K562 (cell line): ENCODE measurements around the gene TCF4. TPM values are rescaled to one million over a fixed set of nuclear protein-coding genes. Genes with fewer than 3 reads are reported as not detected.
A peak's percentile ranks its signal among the peaks of the same experiment; 100 is the strongest.

Source experiments
- CBX5 ChIP-seq: IDR thresholded peaks from 2 replicates; pipeline ENCODE4 v1.6.1; 2014; ENCODE audit warnings: low read depth, borderline replicate concordance
- CHD1 ChIP-seq: fragments of 200-600 bp; sonication (generic); IDR thresholded peaks from one replicate; pipeline ENCODE4 v1.6.1; 2012; ENCODE audit warnings: mild to moderate bottlenecking, moderate library complexity, low read length, inconsistent platforms
- JUNB ChIP-seq: fragments of 450-650 bp; formaldehyde crosslinking; conservative IDR thresholded peaks from 2 replicates; pipeline ENCODE4 v1.4.0; 2020; ENCODE audit warnings: mild to moderate bottlenecking
- KDM1A ChIP-seq, 2 experiments: fragments of 450-650 bp; IDR thresholded peaks; 2 replicates each; pipeline ENCODE4 v1.6.1; 2016; ENCODE audit warnings: mild to moderate bottlenecking in 2 of 2
- KDM4B ChIP-seq, 2 experiments: fragments of 450-650 bp in 1 of 2; sonication (generic) in 1 of 2; IDR thresholded peaks; 2 replicates each; pipeline ENCODE4 v1.6.1; 2016 to 2017; ENCODE audit warnings: borderline replicate concordance in 2 of 2, antibody characterized with exemption in 1 of 2, low read depth in 1 of 2, mild to moderate bottlenecking in 1 of 2
- MEIS2 ChIP-seq: fragments of 450-650 bp; IDR thresholded peaks from 2 replicates; pipeline ENCODE4 v1.6.1; 2014; ENCODE audit warnings: mild to moderate bottlenecking; ENCODE audit not compliant: partially characterized antibody
- MYNN ChIP-seq, 2 experiments: sonication (generic); formaldehyde crosslinking in 1 of 2; IDR thresholded peaks; 2 replicates each; pipeline versions ENCODE4 v1.5.0 to v1.6.1; 2016 to 2020; ENCODE audit warnings: antibody characterized with exemption in 1 of 2, missing genetic modification reagents in 1 of 2
- NFATC3 ChIP-seq: fragments of 450-650 bp; IDR thresholded peaks from 2 replicates; pipeline ENCODE4 v1.6.1; 2017; ENCODE audit warnings: mild to moderate bottlenecking
- OTX1 ChIP-seq: fragments of 450-650 bp; formaldehyde crosslinking; IDR thresholded peaks from 2 replicates; pipeline ENCODE4 v1.4.0; 2022; ENCODE audit warnings: mild to moderate bottlenecking
- RBM22 ChIP-seq: fragments of 200-400 bp; formaldehyde crosslinking; IDR thresholded peaks from 2 replicates; pipeline ENCODE4 v1.6.1; 2018; ENCODE audit warnings: low read length, low read depth; ENCODE audit not compliant: poor library complexity, severe bottlenecking
- SETDB1 ChIP-seq: IDR thresholded peaks from one replicate; pipeline ENCODE4 v1.6.1; 2012; ENCODE audit warnings: low read length, control low read depth, inconsistent platforms
- SLC30A9 ChIP-seq: fragments of 250-450 bp; sonication (Bioruptor Pico); IDR thresholded peaks from 2 replicates; pipeline ENCODE4 v1.8.0; 2022; ENCODE audit warnings: mild to moderate bottlenecking, moderate library complexity
- SMAD3 ChIP-seq: fragments of 450-650 bp; formaldehyde crosslinking; conservative IDR thresholded peaks from 2 replicates; pipeline ENCODE4 v1.4.0; 2020; ENCODE audit warnings: mild to moderate bottlenecking
- SP2 ChIP-seq: IDR thresholded peaks from 2 replicates; pipeline ENCODE4 v1.6.1; 2011; ENCODE audit warnings: mild to moderate bottlenecking, low read depth, low read length, moderate library complexity; ENCODE audit not compliant: poor library complexity, severe bottlenecking; ENCODE audit errors: extremely low read depth
- TBL1XR1 ChIP-seq, 2 experiments: IDR thresholded peaks; 2 replicates each; pipeline ENCODE4 v1.6.1; 2012; ENCODE audit warnings: improper control_type of control experiment in 2 of 2, low read length in 2 of 2, mild to moderate bottlenecking in 1 of 2
- TGIF2 ChIP-seq: sonication (generic); formaldehyde crosslinking; IDR thresholded peaks from 2 replicates; pipeline ENCODE4 v1.8.1; 2022; ENCODE audit warnings: mild to moderate bottlenecking, missing genetic modification reagents, moderate library complexity
- TRIM24 ChIP-seq, 2 experiments: fragments of 450-650 bp; IDR thresholded peaks; 2 replicates each; pipeline ENCODE4 v1.6.1; 2016
- U2AF2 ChIP-seq: fragments of 200-400 bp; formaldehyde crosslinking; optimal IDR thresholded peaks from 2 replicates; pipeline ENCODE3; 2017; ENCODE audit warnings: low read depth, mild to moderate bottlenecking, low read length
- WHSC1 ChIP-seq: IDR thresholded peaks from one replicate; pipeline ENCODE4 v1.6.1; 2012; ENCODE audit warnings: low read length, control low read depth, inconsistent platforms
- ZNF263 ChIP-seq: sonication (generic); formaldehyde crosslinking; IDR thresholded peaks from 2 replicates; pipeline ENCODE4 v1.8.0; 2022; ENCODE audit warnings: mild to moderate bottlenecking, missing genetic modification reagents, borderline replicate concordance
- ZNF41 ChIP-seq: fragments of 250-450 bp; sonication (Bioruptor Pico); conservative IDR thresholded peaks from 2 replicates; pipeline ENCODE4 v1.4.0; 2020; ENCODE audit warnings: mild to moderate bottlenecking
- ZNF785 ChIP-seq: fragments of 250-450 bp; sonication (Bioruptor Pico); IDR thresholded peaks from 2 replicates; pipeline ENCODE4 v1.4.0; 2020; ENCODE audit warnings: mild to moderate bottlenecking
- polyA plus RNA-seq, 8 experiments: library from polyadenylated mRNA; depleted of rRNA in 4 of 8; stranded (reverse) in 5 of 8; unstranded in 3 of 8; fragments of >200 nt; fragmentation: Nextera tagmentation in 2 of 8; fragmentation: Illumina TruSeq in 1 of 8; extraction: Ambion mirVana in 2 of 8; extraction: Trizol in 1 of 8; gene quantifications; 2 replicates each; pipeline versions ENCODE4 v1.2.1 to v1.2.3, GENCODE V29; 2011 to 2014; ENCODE audit warnings: inconsistent platforms in 1 of 8, missing spikeins in 1 of 8
- total RNA-seq, 7 experiments: library from RNA; depleted of rRNA in 6 of 7; stranded (reverse); fragments of >200 nt in 6 of 7; fragmentation: Illumina TruSeq in 2 of 7; extraction: Trizol in 2 of 7; gene quantifications; 2 replicates each; pipeline versions ENCODE4 v1.2.1 to v1.2.3, GENCODE V29; 2011 to 2021; ENCODE audit warnings: low replicate concordance in 1 of 7
- TF ChIP-seq, protein P1 (sequence below): fragments of 250-450 bp; sonication (Bioruptor Pico); IDR thresholded peaks from 2 replicates; pipeline ENCODE4 v1.4.0; 2020; ENCODE audit warnings: mild to moderate bottlenecking, moderate library complexity, borderline replicate concordance
- TF ChIP-seq, protein P2 (sequence below): fragments of 250-450 bp; sonication (Bioruptor Pico); IDR thresholded peaks from 2 replicates; pipeline ENCODE4 v1.5.1; 2021; ENCODE audit warnings: mild to moderate bottlenecking
- TF ChIP-seq, protein P3 (sequence below): fragments of 250-450 bp; sonication (Bioruptor Pico); IDR thresholded peaks from 2 replicates; pipeline ENCODE4 v1.8.0; 2022; ENCODE audit warnings: inconsistent platforms, mild to moderate bottlenecking, moderate library complexity, borderline replicate concordance

Gene TCF4
- total and polyA plus RNA-seq, 9 of the 15 experiments (the other 6 are each of a cell fraction or from before 2014, with no cell fraction given): 4.8 to 24.7 (median 15.2) TPM

DNA sequence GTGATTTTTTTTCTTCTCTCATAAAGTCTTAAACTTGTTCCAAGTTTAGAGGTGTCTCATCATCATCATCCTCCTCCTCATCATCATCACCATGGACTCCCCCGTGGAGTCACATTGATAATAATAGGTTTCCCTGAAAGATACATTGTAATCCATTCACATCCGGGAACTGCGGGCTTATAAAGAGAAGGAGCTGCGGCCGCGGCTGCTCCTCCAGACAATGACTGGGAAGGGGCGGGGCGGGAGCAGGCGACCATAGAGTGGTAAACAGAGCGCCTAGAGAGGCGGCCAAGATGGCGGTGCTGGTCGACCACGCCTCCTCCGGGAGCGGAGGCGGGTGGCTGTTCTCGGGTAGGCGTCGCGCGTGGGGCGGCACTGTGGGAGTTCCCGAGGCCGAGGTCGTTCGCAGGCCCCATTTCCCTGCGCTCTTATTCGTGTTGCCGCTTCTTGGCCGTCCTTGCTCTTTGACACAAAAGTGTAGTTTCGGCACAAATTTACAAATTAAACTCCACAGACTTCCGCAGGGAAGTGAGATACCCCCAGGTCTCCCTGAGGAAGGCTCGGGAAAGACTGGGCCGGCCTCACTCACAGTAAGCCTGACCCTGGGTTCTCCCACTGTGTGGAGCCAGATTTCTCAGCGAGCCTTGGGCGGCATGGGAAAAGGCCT is 1.8 kb upstream of the TCF4 start (continued):
- TF ChIP-seq SP2 (peak; percentile 90), TRIM24 (IDR thresholded peaks at IDR 0.05) (no peak), CHD1 (no peak), ZNF263 (CRISPR knock-in tag) (peak; percentile 16; the same call in 1 of the 2 replicates), TBL1XR1 (IDR thresholded peaks at IDR 0.05; ENCODE audit: low read length in 2 of 2) (peak in 1 of 2 experiments; percentile 59; a peak in 1 of 4 replicates), TGIF2 (CRISPR knock-in tag) (no peak), WHSC1 (no peak), NFATC3 (no peak), ZNF41 (CRISPR knock-in tag) (no peak), JUNB (CRISPR knock-in tag) (no peak), KDM4B (IDR thresholded peaks at IDR 0.05; ENCODE audit: borderline replicate concordance in 2 of 2, low read depth in 1 of 2) (no peak), SETDB1 (no peak), KDM1A (IDR thresholded peaks at IDR 0.05) (no peak), MYNN (IDR thresholded peaks at IDR 0.05) (no peak), MYNN (CRISPR knock-in tag; IDR thresholded peaks at IDR 0.05) (no peak), U2AF2 (no peak), MEIS2 (no peak), SMAD3 (CRISPR knock-in tag) (no peak), OTX1 (CRISPR knock-in tag) (no peak), ZNF785 (no peak), CBX5 (no peak), SLC30A9 (CRISPR knock-in tag) (no peak), RBM22 (no peak)
- TF ChIP-seq, protein P1, sequence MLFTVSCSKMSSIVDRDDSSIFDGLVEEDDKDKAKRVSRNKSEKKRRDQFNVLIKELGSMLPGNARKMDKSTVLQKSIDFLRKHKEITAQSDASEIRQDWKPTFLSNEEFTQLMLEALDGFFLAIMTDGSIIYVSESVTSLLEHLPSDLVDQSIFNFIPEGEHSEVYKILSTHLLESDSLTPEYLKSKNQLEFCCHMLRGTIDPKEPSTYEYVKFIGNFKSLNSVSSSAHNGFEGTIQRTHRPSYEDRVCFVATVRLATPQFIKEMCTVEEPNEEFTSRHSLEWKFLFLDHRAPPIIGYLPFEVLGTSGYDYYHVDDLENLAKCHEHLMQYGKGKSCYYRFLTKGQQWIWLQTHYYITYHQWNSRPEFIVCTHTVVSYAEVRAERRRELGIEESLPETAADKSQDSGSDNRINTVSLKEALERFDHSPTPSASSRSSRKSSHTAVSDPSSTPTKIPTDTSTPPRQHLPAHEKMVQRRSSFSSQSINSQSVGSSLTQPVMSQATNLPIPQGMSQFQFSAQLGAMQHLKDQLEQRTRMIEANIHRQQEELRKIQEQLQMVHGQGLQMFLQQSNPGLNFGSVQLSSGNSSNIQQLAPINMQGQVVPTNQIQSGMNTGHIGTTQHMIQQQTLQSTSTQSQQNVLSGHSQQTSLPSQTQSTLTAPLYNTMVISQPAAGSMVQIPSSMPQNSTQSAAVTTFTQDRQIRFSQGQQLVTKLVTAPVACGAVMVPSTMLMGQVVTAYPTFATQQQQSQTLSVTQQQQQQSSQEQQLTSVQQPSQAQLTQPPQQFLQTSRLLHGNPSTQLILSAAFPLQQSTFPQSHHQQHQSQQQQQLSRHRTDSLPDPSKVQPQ (CRISPR knock-in tag): no peak
- TF ChIP-seq, protein P2, sequence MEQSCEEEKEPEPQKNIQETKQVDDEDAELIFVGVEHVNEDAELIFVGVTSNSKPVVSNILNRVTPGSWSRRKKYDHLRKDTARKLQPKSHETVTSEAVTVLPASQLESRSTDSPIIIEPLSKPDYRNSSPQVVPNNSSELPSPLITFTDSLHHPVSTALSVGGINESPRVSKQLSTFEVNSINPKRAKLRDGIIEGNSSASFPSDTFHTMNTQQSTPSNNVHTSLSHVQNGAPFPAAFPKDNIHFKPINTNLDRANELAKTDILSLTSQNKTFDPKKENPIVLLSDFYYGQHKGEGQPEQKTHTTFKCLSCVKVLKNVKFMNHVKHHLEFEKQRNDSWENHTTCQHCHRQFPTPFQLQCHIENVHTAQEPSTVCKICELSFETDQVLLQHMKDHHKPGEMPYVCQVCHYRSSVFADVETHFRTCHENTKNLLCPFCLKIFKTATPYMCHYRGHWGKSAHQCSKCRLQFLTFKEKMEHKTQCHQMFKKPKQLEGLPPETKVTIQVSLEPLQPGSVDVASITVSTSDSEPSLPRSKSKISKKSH (CRISPR knock-in tag): no peak
- TF ChIP-seq, protein P3, sequence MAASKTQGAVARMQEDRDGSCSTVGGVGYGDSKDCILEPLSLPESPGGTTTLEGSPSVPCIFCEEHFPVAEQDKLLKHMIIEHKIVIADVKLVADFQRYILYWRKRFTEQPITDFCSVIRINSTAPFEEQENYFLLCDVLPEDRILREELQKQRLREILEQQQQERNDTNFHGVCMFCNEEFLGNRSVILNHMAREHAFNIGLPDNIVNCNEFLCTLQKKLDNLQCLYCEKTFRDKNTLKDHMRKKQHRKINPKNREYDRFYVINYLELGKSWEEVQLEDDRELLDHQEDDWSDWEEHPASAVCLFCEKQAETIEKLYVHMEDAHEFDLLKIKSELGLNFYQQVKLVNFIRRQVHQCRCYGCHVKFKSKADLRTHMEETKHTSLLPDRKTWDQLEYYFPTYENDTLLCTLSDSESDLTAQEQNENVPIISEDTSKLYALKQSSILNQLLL: no peak
